ENCODE data around the gene PPFIA4.
"Not testable (repeated sequence)": the region's sequence is repeated elsewhere in the genome, so short reads cannot be mapped to it uniquely, and the experiment has no call there.

PPFIA4 gene

DNA sequence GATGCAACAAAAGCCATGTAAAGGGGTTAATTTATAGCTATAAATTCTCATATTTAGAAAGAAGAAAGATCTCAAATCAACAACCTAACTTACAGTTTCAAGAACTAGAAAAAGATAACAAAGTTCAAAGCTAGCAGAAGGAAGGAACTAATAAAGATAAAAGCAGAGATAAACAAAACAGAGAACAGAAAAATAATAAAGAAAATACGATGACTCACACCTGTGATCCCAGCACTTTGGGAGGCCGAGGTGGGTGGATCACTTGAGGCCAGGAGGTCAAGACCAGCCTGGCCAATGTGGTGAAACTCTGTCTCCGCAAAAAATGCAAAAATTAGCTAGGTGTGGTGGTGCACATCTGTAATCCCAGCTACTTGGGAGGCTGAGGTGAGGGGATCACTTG, 31.5 kb upstream of the PPFIA4 start:
- no peak overlapping the region for H3K27ac ChIP-seq (ENCODE audit: low read depth, low read length)
- peaks cover 0 to 8% of the 10 kb centered on the region in 2 donors for H3K27me3 ChIP-seq (ENCODE audit: control insufficient read depth in 1 of 2, insufficient read depth in 2 of 2, low read length in 2 of 2)
- H3K9ac ChIP-seq (ENCODE audit: low read depth in 1 of 2, low read length in 2 of 2): no peak overlapping the region
- H3K4me1 ChIP-seq (ENCODE audit: control insufficient read depth in 1 of 2, insufficient read depth in 2 of 2, low read length in 2 of 2): peaks cover 0 to 3% of the 10 kb centered on the region in 2 donors
- no peaks in the 10 kb centered on the region for H3K36me3 ChIP-seq (ENCODE audit: control insufficient read depth in 1 of 2, insufficient read depth in 2 of 2, low read length in 2 of 2)
- H3K9me3 ChIP-seq (ENCODE audit: control insufficient read depth in 1 of 2, low read length in 2 of 2): no peaks in the 10 kb centered on the region
- no peak overlapping the region for H3K4me3 ChIP-seq (ENCODE audit: low read depth in 1 of 2, low read length in 2 of 2)

DNA sequence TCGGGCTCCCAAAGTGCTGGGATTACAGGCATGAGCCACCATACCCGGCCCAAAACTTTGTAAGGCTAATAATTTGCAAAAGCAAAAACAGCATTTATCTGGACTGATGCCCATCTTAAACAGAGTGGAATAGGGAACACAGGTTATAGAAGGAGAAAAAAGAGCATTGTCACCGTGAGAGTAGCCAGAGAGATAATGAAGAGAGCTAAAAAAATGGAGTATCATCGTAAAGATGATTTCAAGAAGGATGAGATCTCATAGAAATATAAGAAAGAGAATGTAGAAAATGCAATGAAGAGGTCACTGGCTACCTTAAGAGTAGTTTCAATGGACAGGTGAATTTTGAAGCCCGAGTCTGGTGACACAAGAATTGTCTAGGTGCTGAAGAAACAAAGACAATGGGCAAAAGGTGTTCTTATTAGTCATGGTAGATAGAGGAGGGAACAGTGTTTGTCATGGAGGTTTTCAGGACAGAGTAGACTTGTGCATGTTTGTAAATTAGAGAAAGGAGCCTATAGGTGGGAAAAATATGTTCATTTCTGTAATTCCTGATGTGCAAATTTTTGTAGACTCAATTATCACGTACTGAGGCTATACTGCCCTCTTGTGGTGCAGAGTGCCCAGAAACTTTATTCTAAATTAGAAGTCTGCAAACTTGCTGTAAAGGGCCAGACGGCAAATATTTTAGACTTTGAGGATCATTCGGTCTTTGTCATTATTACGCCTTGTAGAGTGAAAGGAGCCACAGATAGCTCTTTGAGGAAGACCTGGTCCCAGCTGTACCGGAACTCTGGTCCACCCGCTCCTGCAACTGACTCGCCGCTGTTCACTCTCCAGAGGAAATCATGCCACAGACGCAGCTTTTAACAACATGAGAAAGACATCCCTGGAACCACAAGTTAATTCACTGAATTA, 27.2 kb upstream of the PPFIA4 start:
- Histone ChIP-seq H3K27me3 (ENCODE audit: control insufficient read depth in 1 of 2, insufficient read depth in 2 of 2, low read length in 2 of 2) (peaks cover 0 to 4% of the 10 kb centered on the region in 2 donors), H3K9ac (ENCODE audit: low read depth in 1 of 2, low read length in 2 of 2) (peak overlapping the region in 1 of 2 donors; percentile 31), H3K4me3 (ENCODE audit: low read depth in 1 of 2, low read length in 2 of 2) (peak overlapping the region in 1 of 2 donors; percentile 28), H3K27ac (ENCODE audit: low read depth, low read length) (no peak overlapping the region), H3K4me1 (ENCODE audit: control insufficient read depth in 1 of 2, insufficient read depth in 2 of 2, low read length in 2 of 2) (peaks cover 0 to 3% of the 10 kb centered on the region in 2 donors), H3K36me3 (ENCODE audit: control insufficient read depth in 1 of 2, insufficient read depth in 2 of 2, low read length in 2 of 2) (no peaks in the 10 kb centered on the region), H3K9me3 (ENCODE audit: control insufficient read depth in 1 of 2, low read length in 2 of 2) (no peaks in the 10 kb centered on the region)

DNA sequence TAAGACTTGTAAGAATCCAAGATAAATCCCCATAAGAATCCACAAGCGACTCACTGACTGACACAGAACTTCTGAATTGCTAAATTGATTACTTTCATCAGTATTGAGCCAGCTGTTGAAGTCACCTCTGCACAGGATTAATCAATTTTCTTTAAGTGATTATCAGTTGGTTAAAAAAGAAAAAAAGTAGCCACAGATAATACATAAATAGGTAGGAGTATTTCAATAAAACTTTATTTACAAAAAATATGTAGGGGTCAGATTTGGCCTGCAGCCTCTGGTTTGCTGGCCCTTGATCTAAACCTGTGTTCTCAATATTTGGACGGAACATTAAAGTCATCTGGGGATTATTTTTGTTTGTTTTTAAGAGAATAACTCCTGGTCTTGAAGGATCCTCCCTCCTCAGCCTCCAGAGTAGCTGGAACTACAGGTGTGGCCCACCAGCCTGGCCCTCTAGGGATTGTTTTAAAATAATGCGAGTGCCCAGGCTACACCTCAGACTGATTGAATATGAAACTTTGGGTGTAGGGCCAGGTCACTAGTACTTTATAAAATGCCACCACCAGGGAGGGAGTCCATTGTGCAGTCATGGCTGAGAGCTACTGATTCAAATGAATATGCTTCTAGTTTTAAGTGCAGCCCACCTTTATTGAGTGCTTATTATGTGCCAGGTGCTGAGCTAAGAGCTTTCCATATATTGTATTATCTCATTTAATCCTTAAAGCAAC, 25.9 kb upstream of the PPFIA4 start:
- no peaks in the 10 kb centered on the region for H3K36me3 ChIP-seq (ENCODE audit: control insufficient read depth in 1 of 2, insufficient read depth in 2 of 2, low read length in 2 of 2)
- H3K9ac ChIP-seq (ENCODE audit: low read depth in 1 of 2, low read length in 2 of 2): no peak overlapping the region
- H3K9me3 ChIP-seq (ENCODE audit: control insufficient read depth in 1 of 2, low read length in 2 of 2): no peaks in the 10 kb centered on the region
- H3K27ac ChIP-seq (ENCODE audit: low read depth, low read length): no peak overlapping the region
- H3K4me3 ChIP-seq (ENCODE audit: low read depth in 1 of 2, low read length in 2 of 2): no peak overlapping the region
- peaks cover 0 to 3% of the 10 kb centered on the region in 2 donors for H3K4me1 ChIP-seq (ENCODE audit: control insufficient read depth in 1 of 2, insufficient read depth in 2 of 2, low read length in 2 of 2)
- peaks cover 0 to 3% of the 10 kb centered on the region in 2 donors for H3K27me3 ChIP-seq (ENCODE audit: control insufficient read depth in 1 of 2, insufficient read depth in 2 of 2, low read length in 2 of 2)

GRCh38 chr1:203001986-203002385, 24.3 kb upstream of the PPFIA4 start:
- H3K4me1 ChIP-seq (ENCODE audit: control insufficient read depth in 1 of 2, insufficient read depth in 2 of 2, low read length in 2 of 2): peaks cover 0 to 3% of the 10 kb centered on the region in 2 donors
- H3K9me3 ChIP-seq (ENCODE audit: control insufficient read depth in 1 of 2, low read length in 2 of 2): no peaks in the 10 kb centered on the region
- H3K27me3 ChIP-seq (ENCODE audit: control insufficient read depth in 1 of 2, insufficient read depth in 2 of 2, low read length in 2 of 2): no peaks in the 10 kb centered on the region
- no peak overlapping the region for H3K9ac ChIP-seq (ENCODE audit: low read depth in 1 of 2, low read length in 2 of 2)
- no peak overlapping the region for H3K27ac ChIP-seq (ENCODE audit: low read depth, low read length)
- H3K36me3 ChIP-seq (ENCODE audit: control insufficient read depth in 1 of 2, insufficient read depth in 2 of 2, low read length in 2 of 2): no peaks in the 10 kb centered on the region
- no peak overlapping the region for H3K4me3 ChIP-seq (ENCODE audit: low read depth in 1 of 2, low read length in 2 of 2)

GRCh38 chr1:203002951-203003350, 23.3 kb upstream of the PPFIA4 start:
- Histone ChIP-seq H3K4me1 (ENCODE audit: control insufficient read depth in 1 of 2, insufficient read depth in 2 of 2, low read length in 2 of 2) (peaks cover 0 to 3% of the 10 kb centered on the region in 2 donors), H3K4me3 (ENCODE audit: low read depth in 1 of 2, low read length in 2 of 2) (no peak overlapping the region), H3K9ac (ENCODE audit: low read depth in 1 of 2, low read length in 2 of 2) (no peak overlapping the region), H3K27ac (ENCODE audit: low read depth, low read length) (no peak overlapping the region), H3K36me3 (ENCODE audit: control insufficient read depth in 1 of 2, insufficient read depth in 2 of 2, low read length in 2 of 2) (no peaks in the 10 kb centered on the region), H3K27me3 (ENCODE audit: control insufficient read depth in 1 of 2, insufficient read depth in 2 of 2, low read length in 2 of 2) (no peaks in the 10 kb centered on the region), H3K9me3 (ENCODE audit: control insufficient read depth in 1 of 2, low read length in 2 of 2) (no peaks in the 10 kb centered on the region)

- peak overlapping the region in 1 of 2 donors; percentile 97 for H3K4me3 ChIP-seq (ENCODE audit: low read depth in 1 of 2, low read length in 2 of 2)
- H3K9me3 ChIP-seq (ENCODE audit: control insufficient read depth in 1 of 2, low read length in 2 of 2); H3K27ac ChIP-seq (ENCODE audit: low read depth, low read length); H3K27me3 ChIP-seq (ENCODE audit: control insufficient read depth in 1 of 2, insufficient read depth in 2 of 2, low read length in 2 of 2); H3K4me1 ChIP-seq (ENCODE audit: control insufficient read depth in 1 of 2, insufficient read depth in 2 of 2, low read length in 2 of 2); H3K9ac ChIP-seq (ENCODE audit: low read depth in 1 of 2, low read length in 2 of 2): not testable (repeated sequence)
- H3K36me3 ChIP-seq (ENCODE audit: control insufficient read depth in 1 of 2, insufficient read depth in 2 of 2, low read length in 2 of 2): peaks cover 3 to 15% of the 10 kb centered on the region in 2 donors
Observed at GRCh38 chr1:203005395-203006142, 20.7 kb upstream of the PPFIA4 start.

- Histone ChIP-seq H3K27me3 (ENCODE audit: control insufficient read depth in 1 of 2, insufficient read depth in 2 of 2, low read length in 2 of 2) (no peaks in the 10 kb centered on the region), H3K9ac (ENCODE audit: low read depth in 1 of 2, low read length in 2 of 2) (peak within 1 kb of the TSS; percentile 92 to 96)
Observed at GRCh38 chr1:203006948-203007871, 19.1 kb upstream of the PPFIA4 start, which contains the start of gene TMEM183A. Gene TMEM183A, plus strand, starts transcription at chr1:203007374. Its CDS starts 92 bp downstream, at chr1:203007466.

DNA sequence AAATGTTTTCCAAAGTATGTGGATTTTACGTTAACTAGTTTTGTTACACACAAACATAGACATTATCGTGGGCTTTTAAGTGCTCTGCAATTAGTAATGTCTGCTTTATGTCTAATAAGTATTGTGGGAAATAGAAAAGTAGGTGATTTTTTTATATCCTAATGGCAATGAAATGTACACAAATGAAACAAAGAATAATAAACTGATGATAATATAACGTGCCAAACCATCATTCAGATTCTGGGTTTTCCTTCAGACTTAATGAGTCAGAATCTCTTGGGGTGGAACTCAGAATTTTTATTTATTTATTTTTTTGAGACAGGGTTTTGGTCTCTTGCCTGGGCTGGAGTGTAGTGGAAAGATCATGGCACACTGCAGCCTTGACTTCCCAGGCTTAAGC, 17.1 kb upstream of the PPFIA4 start:
- H3K4me1 ChIP-seq (ENCODE audit: control insufficient read depth in 1 of 2, insufficient read depth in 2 of 2, low read length in 2 of 2): peaks cover 6 to 8% of the 10 kb centered on the region in 2 donors
- H3K4me3 ChIP-seq (ENCODE audit: low read depth in 1 of 2, low read length in 2 of 2): no peak overlapping the region
- no peaks in the 10 kb centered on the region for H3K27me3 ChIP-seq (ENCODE audit: control insufficient read depth in 1 of 2, insufficient read depth in 2 of 2, low read length in 2 of 2)
- H3K27ac ChIP-seq (ENCODE audit: low read depth, low read length): no peak overlapping the region
- no peaks in the 10 kb centered on the region for H3K9me3 ChIP-seq (ENCODE audit: control insufficient read depth in 1 of 2, low read length in 2 of 2)
- H3K36me3 ChIP-seq (ENCODE audit: control insufficient read depth in 1 of 2, insufficient read depth in 2 of 2, low read length in 2 of 2): peaks cover 10 to 39% of the 10 kb centered on the region in 2 donors
- no peak overlapping the region for H3K9ac ChIP-seq (ENCODE audit: low read depth in 1 of 2, low read length in 2 of 2)

More at GRCh38 chr1:203006948-203007871, 19.1 kb upstream of the PPFIA4 start, which contains the start of gene TMEM183A:
- Histone ChIP-seq H3K4me3 (ENCODE audit: low read depth in 1 of 2, low read length in 2 of 2) (peak within 1 kb of the TSS; percentile 97 to 98), H3K9me3 (ENCODE audit: control insufficient read depth in 1 of 2, low read length in 2 of 2) (no peaks in the 10 kb centered on the region), H3K36me3 (ENCODE audit: control insufficient read depth in 1 of 2, insufficient read depth in 2 of 2, low read length in 2 of 2) (peaks cover 3 to 25% of the 10 kb centered on the region in 2 donors), H3K27ac (ENCODE audit: low read depth, low read length) (peak within 1 kb of the TSS; percentile 97), H3K4me1 (ENCODE audit: control insufficient read depth in 1 of 2, insufficient read depth in 2 of 2, low read length in 2 of 2) (peaks cover 6 to 8% of the 10 kb centered on the region in 2 donors)

- Histone ChIP-seq H3K4me3 (ENCODE audit: low read depth in 1 of 2, low read length in 2 of 2) (no peak overlapping the region), H3K9me3 (ENCODE audit: control insufficient read depth in 1 of 2, low read length in 2 of 2) (no peaks in the 10 kb centered on the region), H3K27me3 (ENCODE audit: control insufficient read depth in 1 of 2, insufficient read depth in 2 of 2, low read length in 2 of 2) (no peaks in the 10 kb centered on the region), H3K9ac (ENCODE audit: low read depth in 1 of 2, low read length in 2 of 2) (no peak overlapping the region), H3K27ac (ENCODE audit: low read depth, low read length) (no peak overlapping the region), H3K4me1 (ENCODE audit: control insufficient read depth in 1 of 2, insufficient read depth in 2 of 2, low read length in 2 of 2) (peaks cover 6 to 8% of the 10 kb centered on the region in 2 donors), H3K36me3 (ENCODE audit: control insufficient read depth in 1 of 2, insufficient read depth in 2 of 2, low read length in 2 of 2) (peaks cover 30 to 63% of the 10 kb centered on the region in 2 donors)
Observed at GRCh38 chr1:203011582-203011981, 14.7 kb upstream of the PPFIA4 start.
